ENCODE data around the gene NINJ2.

NINJ2 gene

GRCh38 chr12:685388-685787, 22.1 kb upstream of the NINJ2 start:
- peaks cover 37% of the 10 kb centered on the region for H3K4me1 Mint-ChIP-seq (ENCODE audit: low read depth)
- no peaks in the 10 kb centered on the region for H3K9me3 Mint-ChIP-seq
- peak overlapping the region; percentile 78 for H3K27ac Mint-ChIP-seq
- H3K27me3 Mint-ChIP-seq = no peaks in the 10 kb centered on the region
- DNase-seq = peak; percentile 72
- H3K4me3 Mint-ChIP-seq = peak overlapping the region; percentile 30
- no peaks in the 10 kb centered on the region for H3K36me3 Mint-ChIP-seq (ENCODE audit: low read depth)

- Mint-ChIP-seq H3K4me1 (ENCODE audit: low read depth) (peaks cover 44% of the 10 kb centered on the region), H3K9me3 (no peaks in the 10 kb centered on the region), H3K27ac (no peak overlapping the region), H3K36me3 (ENCODE audit: low read depth) (no peaks in the 10 kb centered on the region), H3K27me3 (no peaks in the 10 kb centered on the region), H3K4me3 (no peak overlapping the region)
- no peak for DNase-seq
Observed at GRCh38 chr12:684416-684815, 21.2 kb upstream of the NINJ2 start.

GRCh38 chr12:681568-682256, 18.5 kb upstream of the NINJ2 start:
- Mint-ChIP-seq H3K27ac (no peak overlapping the region), H3K27me3 (no peaks in the 10 kb centered on the region)

GRCh38 chr12:678747-679712, 15.8 kb upstream of the NINJ2 start:
- H3K27ac Mint-ChIP-seq = peak overlapping the region; percentile 53
- H3K4me3 Mint-ChIP-seq = no peak overlapping the region

More at GRCh38 chr12:681568-682256, 18.5 kb upstream of the NINJ2 start:
- Mint-ChIP-seq H3K4me1 (ENCODE audit: low read depth) (peaks cover 64% of the 10 kb centered on the region), H3K4me3 (no peak overlapping the region), H3K9me3 (no peaks in the 10 kb centered on the region), H3K36me3 (ENCODE audit: low read depth) (no peaks in the 10 kb centered on the region)
- no peak for DNase-seq

GRCh38 chr12:675562-675961, 12.3 kb upstream of the NINJ2 start:
- Mint-ChIP-seq H3K4me3 (no peak overlapping the region), H3K27ac (no peak overlapping the region)

More at GRCh38 chr12:678747-679712, 15.8 kb upstream of the NINJ2 start:
- DNase-seq = no peak
- Mint-ChIP-seq H3K4me1 (ENCODE audit: low read depth) (peaks cover 60% of the 10 kb centered on the region), H3K36me3 (ENCODE audit: low read depth) (no peaks in the 10 kb centered on the region), H3K27me3 (no peaks in the 10 kb centered on the region), H3K9me3 (no peaks in the 10 kb centered on the region)

GRCh38 chr12:674272-674781, 11.1 kb upstream of the NINJ2 start:
- Mint-ChIP-seq H3K9me3 (no peaks in the 10 kb centered on the region), H3K4me3 (peak overlapping the region; percentile 59), H3K27me3 (no peaks in the 10 kb centered on the region), H3K27ac (peak overlapping the region; percentile 92), H3K36me3 (ENCODE audit: low read depth) (peaks cover 3% of the 10 kb centered on the region), H3K4me1 (ENCODE audit: low read depth) (peaks cover 79% of the 10 kb centered on the region)
- DNase-seq = peak; percentile 79

More at GRCh38 chr12:675562-675961, 12.3 kb upstream of the NINJ2 start:
- Mint-ChIP-seq H3K9me3 (no peaks in the 10 kb centered on the region), H3K27me3 (no peaks in the 10 kb centered on the region), H3K36me3 (ENCODE audit: low read depth) (no peaks in the 10 kb centered on the region), H3K4me1 (ENCODE audit: low read depth) (peaks cover 78% of the 10 kb centered on the region)
- no peak for DNase-seq

- no peaks in the 10 kb centered on the region for H3K9me3 Mint-ChIP-seq
- peak overlapping the region; percentile 59 for H3K4me3 Mint-ChIP-seq
- DNase-seq = no peak
- peaks cover 79% of the 10 kb centered on the region for H3K4me1 Mint-ChIP-seq (ENCODE audit: low read depth)
- H3K36me3 Mint-ChIP-seq (ENCODE audit: low read depth) = peaks cover 4% of the 10 kb centered on the region
- peak overlapping the region; percentile 92 for H3K27ac Mint-ChIP-seq
- H3K27me3 Mint-ChIP-seq = no peaks in the 10 kb centered on the region
Observed at GRCh38 chr12:673849-674248, 10.6 kb upstream of the NINJ2 start.

- H3K9me3 Mint-ChIP-seq = peaks cover 2% of the 10 kb centered on the region
- H3K4me3 Mint-ChIP-seq = no peak overlapping the region
- DNase-seq = no peak
- H3K27me3 Mint-ChIP-seq = no peaks in the 10 kb centered on the region
- peaks cover 85% of the 10 kb centered on the region for H3K4me1 Mint-ChIP-seq (ENCODE audit: low read depth)
- H3K27ac Mint-ChIP-seq = peak overlapping the region; percentile 89
- peaks cover 4% of the 10 kb centered on the region for H3K36me3 Mint-ChIP-seq (ENCODE audit: low read depth)
Observed at GRCh38 chr12:669576-669945, 6.3 kb upstream of the NINJ2 start.

- Mint-ChIP-seq H3K4me3 (no peak overlapping the region), H3K9me3 (peaks cover 2% of the 10 kb centered on the region), H3K36me3 (ENCODE audit: low read depth) (peaks cover 4% of the 10 kb centered on the region), H3K27ac (peak overlapping the region; percentile 96), H3K4me1 (ENCODE audit: low read depth) (peaks cover 83% of the 10 kb centered on the region), H3K27me3 (no peaks in the 10 kb centered on the region)
- no peak for DNase-seq
Observed at GRCh38 chr12:668090-668481, 4.8 kb upstream of the NINJ2 start.

- DNase-seq = peak; percentile 49
- peaks cover 4% of the 10 kb centered on the region for H3K36me3 Mint-ChIP-seq (ENCODE audit: low read depth)
- H3K27me3 Mint-ChIP-seq = no peaks in the 10 kb centered on the region
- H3K4me3 Mint-ChIP-seq = peak overlapping the region; percentile 50
- peaks cover 83% of the 10 kb centered on the region for H3K4me1 Mint-ChIP-seq (ENCODE audit: low read depth)
- H3K27ac Mint-ChIP-seq = peak overlapping the region; percentile 96
- H3K9me3 Mint-ChIP-seq = peaks cover 2% of the 10 kb centered on the region
Observed at GRCh38 chr12:666766-667308, 3.6 kb upstream of the NINJ2 start.

GRCh38 chr12:666066-666465, 2.8 kb upstream of the NINJ2 start:
- no peak for DNase-seq
- H3K9me3 Mint-ChIP-seq = peaks cover 2% of the 10 kb centered on the region
- no peak overlapping the region for H3K4me3 Mint-ChIP-seq
- H3K4me1 Mint-ChIP-seq (ENCODE audit: low read depth) = peaks cover 85% of the 10 kb centered on the region
- H3K36me3 Mint-ChIP-seq (ENCODE audit: low read depth) = peaks cover 4% of the 10 kb centered on the region
- H3K27me3 Mint-ChIP-seq = no peaks in the 10 kb centered on the region
- H3K27ac Mint-ChIP-seq = no peak overlapping the region

- no peak overlapping the region for H3K27ac Mint-ChIP-seq
- H3K4me1 Mint-ChIP-seq (ENCODE audit: low read depth) = peaks cover 76% of the 10 kb centered on the region
Observed at GRCh38 chr12:664779-665092, 1.5 kb upstream of the NINJ2 start.

GRCh38 chr12:664075-664778, 982 bp upstream of the NINJ2 start:
- H3K27me3 Mint-ChIP-seq = no peaks in the 10 kb centered on the region
- peaks cover 71% of the 10 kb centered on the region for H3K4me1 Mint-ChIP-seq (ENCODE audit: low read depth)
- H3K27ac Mint-ChIP-seq = no peak overlapping the region
- no peak overlapping the region for H3K4me3 Mint-ChIP-seq
- peaks cover 2% of the 10 kb centered on the region for H3K9me3 Mint-ChIP-seq
- peaks cover under 1% of the 10 kb centered on the region for H3K36me3 Mint-ChIP-seq (ENCODE audit: low read depth)
- DNase-seq = peak; percentile 22

More at GRCh38 chr12:664779-665092, 1.5 kb upstream of the NINJ2 start:
- Mint-ChIP-seq H3K9me3 (peaks cover 2% of the 10 kb centered on the region), H3K4me3 (no peak overlapping the region), H3K27me3 (no peaks in the 10 kb centered on the region), H3K36me3 (ENCODE audit: low read depth) (peaks cover 4% of the 10 kb centered on the region)
- DNase-seq = peak; percentile 28

All from activated T-cell treated with anti-CD3 and anti-CD28 coated beads, Interleukin-2, amount 50 U/mL, for 24 hours (primary cell).